Motor neuron (in vitro differentiated cells): ENCODE results near the gene TBC1D9B. TPM values are rescaled to one million over a fixed set of nuclear protein-coding genes. Genes with fewer than 3 reads are reported as not detected.

Experiments
- ATAC-seq, 8 experiments: fragments of 200-7000 bp; cut with Tn5 transposase; replicated peaks in 6 of 8; 2 replicates each; pipeline ENCODE4 v1.8.0; 2021; ENCODE audit warnings: mild to moderate bottlenecking in 8 of 8, moderate library complexity in 8 of 8
- H3K27ac ChIP-seq, 2 donors: fragments of 250-450 bp; sonication (Bioruptor Pico); 2 replicates each; pipeline ENCODE4 v1.9.0; 2021; ENCODE audit warnings: antibody characterized with exemption in 2 of 2, mild to moderate bottlenecking in 2 of 2, moderate library complexity in 1 of 2
- H3K4me1 ChIP-seq, 2 donors: fragments of 250-450 bp; sonication (Bioruptor Pico); replicated peaks in 1 of 2; 2 replicates each; pipeline ENCODE4 v1.6.1; 2021; ENCODE audit warnings: antibody characterized with exemption in 2 of 2, mild to moderate bottlenecking in 2 of 2, moderate library complexity in 1 of 2
- H3K4me3 ChIP-seq, 5 donors: fragments of 250-450 bp; sonication (Bioruptor Pico); 2 replicates each; pipeline ENCODE4 v1.9.0; 2021; ENCODE audit warnings: antibody characterized with exemption in 5 of 5, mild to moderate bottlenecking in 5 of 5, moderate library complexity in 4 of 5
- WGBS, 10 experiments: fragments of 450-650 bp; shearing (Covaris generic); methylation state at CpG; one replicate each; pipeline ENCODE4 v1.0.0; 2022; 5-methylcytosine and 5-hydroxymethylcytosine counted together
- in situ Hi-C, 9 experiments: fragments of 400-800 bp; cut with MboI; loops; one replicate each; pipeline ENCODE4 v1.15.0; 2021; ENCODE audit warnings: low sequenced_read_pairs in 9 of 9, low pct_unique_long_range_greater_than_20kb in 2 of 9; ENCODE audit not compliant: unreplicated experiment in 9 of 9
- total RNA-seq, 8 experiments: library from RNA; unstranded; fragments of 300-600 nt; gene quantifications; 2 replicates each; pipeline versions ENCODE4 v1.2.3 to v1.2.4, GENCODE V29; 2022

The TBC1D9B gene
- total RNA-seq, 8 experiments from 2014 or later = 29.6 to 103 (median 49.0) TPM

GRCh38 chr5:179890751-179891682, 16.7 kb downstream of the TBC1D9B start:
- no peak for ATAC-seq
- Histone ChIP-seq H3K4me3 (no peak overlapping the region), H3K27ac (no peak overlapping the region), H3K4me1 (no peaks in the 10 kb centered on the region)
- 75 to 97% (median 93%) methylated on average over 1 to 9 of the region's 25 CpGs; no CpG with 5 or more reads in 5 of the 10 experiments for WGBS, 10 experiments
- in situ Hi-C loops = no loop called here

DNA sequence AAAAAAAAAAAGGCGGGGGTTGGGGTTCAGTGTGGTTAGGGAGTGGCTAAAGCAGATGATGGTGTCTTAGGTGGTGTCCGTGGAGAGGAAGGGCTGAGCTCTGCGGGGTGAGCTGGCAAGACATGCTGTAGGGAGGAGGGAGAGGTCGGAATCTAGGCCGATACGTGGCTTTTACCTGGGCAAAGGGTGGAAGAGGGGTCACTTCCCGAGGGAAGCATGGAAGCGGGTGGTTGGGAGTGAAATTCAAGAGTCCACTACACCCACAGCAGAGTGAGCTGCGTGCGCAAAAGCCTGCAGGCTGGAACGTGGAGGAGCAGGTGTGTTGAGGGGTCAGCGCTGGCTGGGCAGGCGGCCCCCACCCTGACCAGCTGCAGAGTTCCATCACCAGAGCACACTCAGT, 17.8 kb downstream of the TBC1D9B start:
- H3K4me3 ChIP-seq = no peak overlapping the region
- no peak for ATAC-seq
- H3K27ac ChIP-seq = no peak overlapping the region
- WGBS, 10 experiments = 82 to 100% (median 91%) methylated on average over 2 to 7 of the region's 13 CpGs; no CpG with 5 or more reads in 4 of the 10 experiments
- in situ Hi-C loops = no loop called here
- H3K4me1 ChIP-seq = no peaks in the 10 kb centered on the region

DNA sequence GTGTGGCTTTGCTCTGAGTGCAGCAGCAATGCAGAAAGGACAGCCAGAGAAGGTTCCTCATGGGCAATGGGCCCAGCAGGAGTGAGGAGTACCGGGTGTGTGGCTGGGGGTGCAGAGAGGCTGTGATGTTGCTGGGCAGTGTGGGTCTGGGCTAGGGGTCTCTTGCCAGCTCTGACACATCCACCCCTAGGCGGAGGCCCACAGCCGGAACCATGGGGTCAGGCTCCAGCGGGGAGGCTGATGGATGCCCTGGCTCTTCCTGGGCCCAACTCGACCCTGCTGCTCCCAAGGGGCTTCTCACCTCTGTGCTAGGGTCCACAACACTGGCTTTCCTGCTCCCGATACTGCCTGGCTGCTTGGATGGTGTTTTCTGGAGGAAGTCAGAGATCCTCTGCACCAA, 19.9 kb downstream of the TBC1D9B start:
- Histone ChIP-seq H3K27ac (no peak overlapping the region), H3K4me3 (no peak overlapping the region), H3K4me1 (no peaks in the 10 kb centered on the region)
- ATAC-seq = no peak
- in situ Hi-C loops = no loop called here
- 68 to 100% (median 96%) methylated on average over 1 to 4 of the region's 6 CpGs; no CpG with 5 or more reads in 6 of the 10 experiments for WGBS, 10 experiments

DNA sequence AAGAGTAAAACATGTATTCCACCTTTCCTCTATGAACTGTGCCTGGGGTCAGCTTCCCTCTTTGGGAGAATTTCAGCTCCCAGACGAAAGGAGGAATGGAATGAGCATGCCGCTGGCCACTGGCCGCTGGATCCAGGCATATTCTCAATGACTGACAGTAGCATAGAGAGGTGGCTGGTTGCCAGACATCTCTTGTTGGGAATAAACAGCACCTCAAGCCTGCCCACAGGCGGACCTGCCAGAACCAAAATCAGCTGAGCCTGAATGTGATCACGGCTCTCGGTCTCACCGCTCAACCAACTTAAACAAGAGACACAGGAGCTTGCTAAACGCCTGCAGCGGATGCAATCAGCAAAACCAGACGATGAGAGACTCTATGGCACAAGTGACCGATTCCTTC, 20.6 kb downstream of the TBC1D9B start:
- in situ Hi-C loops = no loop called here
- Histone ChIP-seq H3K4me3 (no peak overlapping the region), H3K27ac (no peak overlapping the region), H3K4me1 (no peaks in the 10 kb centered on the region)
- ATAC-seq = no peak
- 87 to 100% (median 95%) methylated on average over 3 to 10 of the region's 11 CpGs; no CpG with 5 or more reads in 1 of the 10 experiments for WGBS, 10 experiments

DNA sequence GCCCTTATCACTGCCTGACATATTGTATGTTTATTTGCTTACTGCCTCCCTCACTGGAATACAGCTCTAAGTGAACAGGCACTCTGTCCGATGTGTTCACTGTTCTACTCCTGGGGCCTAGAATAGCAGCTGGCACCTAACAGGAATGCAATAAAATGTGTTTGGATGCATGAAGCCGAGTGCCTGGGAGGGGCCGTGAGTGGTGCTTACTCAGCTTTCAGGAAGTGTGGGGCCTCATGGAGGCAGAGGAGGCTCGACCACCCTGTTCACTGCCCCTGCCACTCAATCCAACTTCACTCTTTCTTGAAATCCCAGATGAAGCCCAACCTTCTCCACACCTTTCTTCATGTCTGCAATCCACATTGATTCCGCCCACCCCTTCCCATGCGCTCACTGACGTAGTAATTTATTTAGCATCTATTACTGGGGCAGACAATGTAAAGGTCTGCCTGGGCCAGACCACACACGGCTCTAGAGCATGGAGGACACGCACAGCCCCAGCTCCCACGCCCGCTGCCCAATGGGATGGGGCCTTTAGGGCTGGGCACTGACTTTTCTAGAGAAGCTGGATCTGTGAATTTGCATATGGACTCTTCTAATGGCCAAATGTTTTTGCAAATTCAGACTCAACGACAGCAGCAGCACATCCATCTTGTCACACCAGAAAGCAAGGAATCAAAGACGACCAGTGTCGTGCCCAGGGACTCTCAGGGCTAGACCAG, 21.3 kb downstream of the TBC1D9B start:
- peak in 2 of 8 experiments; percentile 88 to 90 for ATAC-seq
- Histone ChIP-seq H3K4me1 (no peaks in the 10 kb centered on the region), H3K4me3 (no peak overlapping the region), H3K27ac (no peak overlapping the region)
- WGBS, 10 experiments = 0 to 91% (median 72%) methylated on average over 1 to 10 of the region's 14 CpGs; no CpG with 5 or more reads in 1 of the 10 experiments
- in situ Hi-C loops = no loop called here

- WGBS, 10 experiments = 95 to 100% (median 100%) methylated on average over 1 to 4 of the region's 13 CpGs; no CpG with 5 or more reads in 5 of the 10 experiments
- no peak overlapping the region for H3K4me3 ChIP-seq
- no peaks in the 10 kb centered on the region for H3K4me1 ChIP-seq
- H3K27ac ChIP-seq = no peak overlapping the region
- ATAC-seq = no peak
- in situ Hi-C loops = no loop called here
Measured at GRCh38 chr5:179885491-179886090, 22.1 kb downstream of the TBC1D9B start.

- Histone ChIP-seq H3K27ac (no peak overlapping the region), H3K4me1 (no peaks in the 10 kb centered on the region), H3K4me3 (no peak overlapping the region)
- in situ Hi-C loops = no loop called here
- no peak for ATAC-seq
- WGBS, 10 experiments = 94 to 100% (median 98%) methylated on average over 2 to 3 of the region's 3 CpGs
Measured at GRCh38 chr5:179883163-179883562, 24.5 kb downstream of the TBC1D9B start.

DNA sequence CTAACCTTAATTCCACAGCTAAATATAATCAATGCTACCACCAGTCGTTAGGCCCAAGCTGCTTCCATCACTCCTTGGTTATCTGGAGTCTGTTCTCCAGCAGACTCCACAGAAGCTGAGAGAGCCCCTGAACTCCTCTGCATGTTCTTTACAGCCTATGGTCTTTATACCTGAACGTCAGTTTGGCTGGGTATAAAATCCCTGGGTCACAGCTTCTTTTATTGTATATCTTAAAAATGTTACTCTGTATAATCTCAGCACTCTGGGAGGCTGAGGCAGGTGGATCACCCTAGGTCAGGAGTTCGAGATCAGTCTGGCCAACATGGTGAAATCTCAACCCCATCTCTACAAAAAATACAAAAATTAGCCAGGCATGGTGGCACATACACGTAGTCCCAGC, 25.4 kb downstream of the TBC1D9B start:
- Histone ChIP-seq H3K27ac (no peak overlapping the region), H3K4me3 (no peak overlapping the region), H3K4me1 (no peaks in the 10 kb centered on the region)
- ATAC-seq = no peak
- in situ Hi-C loops = no loop called here
- WGBS, 10 experiments = 53 to 100% (median 89%) methylated on average over 1 to 4 of the region's 4 CpGs; no CpG with 5 or more reads in 1 of the 10 experiments

GRCh38 chr5:179880848-179881590, 26.7 kb downstream of the TBC1D9B start:
- H3K27ac ChIP-seq = no peak overlapping the region
- in situ Hi-C loops = no loop called here
- no peak overlapping the region for H3K4me3 ChIP-seq
- no peak for ATAC-seq
- no peaks in the 10 kb centered on the region for H3K4me1 ChIP-seq
- WGBS, 10 experiments = 89 to 100% (median 100%) methylated on average over 1 to 9 of the region's 25 CpGs; no CpG with 5 or more reads in 3 of the 10 experiments

DNA sequence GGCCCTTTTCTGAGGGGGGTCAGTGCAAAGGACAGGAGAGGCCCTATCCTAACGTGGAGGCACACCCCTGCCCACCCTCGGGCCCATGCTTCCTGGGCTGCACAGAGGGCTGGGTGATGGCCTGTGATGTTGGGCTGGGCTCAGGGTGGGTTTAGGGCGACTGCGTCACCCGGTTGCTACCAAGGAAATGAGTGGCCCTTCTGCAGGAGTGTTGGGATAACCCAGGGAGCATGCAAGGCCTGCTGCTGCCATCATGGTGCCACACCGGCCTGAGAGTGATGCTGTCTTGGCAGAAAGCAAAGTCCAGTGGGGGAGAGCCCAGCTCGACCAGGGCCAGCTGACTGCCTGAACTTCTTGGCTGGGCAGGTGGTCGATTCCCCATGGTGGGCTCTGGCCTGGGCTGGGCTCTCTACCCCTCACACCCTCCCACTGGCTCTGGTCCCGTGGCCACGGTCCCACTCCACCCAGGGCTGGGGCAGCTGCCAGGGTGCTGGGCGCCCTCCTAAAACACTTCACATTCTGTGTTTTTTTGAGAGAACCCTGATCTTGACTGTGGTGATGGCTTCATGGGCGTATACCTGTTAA, 27.5 kb downstream of the TBC1D9B start:
- Histone ChIP-seq H3K4me3 (no peak overlapping the region), H3K4me1 (no peaks in the 10 kb centered on the region), H3K27ac (no peak overlapping the region)
- WGBS, 10 experiments = 20 to 100% (median 93%) methylated on average over 1 to 5 of the region's 12 CpGs; no CpG with 5 or more reads in 3 of the 10 experiments
- in situ Hi-C loops = no loop called here
- no peak for ATAC-seq

GRCh38 chr5:179879690-179880010, 28.0 kb downstream of the TBC1D9B start:
- H3K27ac ChIP-seq = no peak overlapping the region
- no peak overlapping the region for H3K4me3 ChIP-seq
- 90 to 100% (median 98%) methylated on average over 1 to 6 of the region's 13 CpGs; no CpG with 5 or more reads in 7 of the 10 experiments for WGBS, 10 experiments
- no peaks in the 10 kb centered on the region for H3K4me1 ChIP-seq
- ATAC-seq = no peak
- in situ Hi-C loops = no loop called here

DNA sequence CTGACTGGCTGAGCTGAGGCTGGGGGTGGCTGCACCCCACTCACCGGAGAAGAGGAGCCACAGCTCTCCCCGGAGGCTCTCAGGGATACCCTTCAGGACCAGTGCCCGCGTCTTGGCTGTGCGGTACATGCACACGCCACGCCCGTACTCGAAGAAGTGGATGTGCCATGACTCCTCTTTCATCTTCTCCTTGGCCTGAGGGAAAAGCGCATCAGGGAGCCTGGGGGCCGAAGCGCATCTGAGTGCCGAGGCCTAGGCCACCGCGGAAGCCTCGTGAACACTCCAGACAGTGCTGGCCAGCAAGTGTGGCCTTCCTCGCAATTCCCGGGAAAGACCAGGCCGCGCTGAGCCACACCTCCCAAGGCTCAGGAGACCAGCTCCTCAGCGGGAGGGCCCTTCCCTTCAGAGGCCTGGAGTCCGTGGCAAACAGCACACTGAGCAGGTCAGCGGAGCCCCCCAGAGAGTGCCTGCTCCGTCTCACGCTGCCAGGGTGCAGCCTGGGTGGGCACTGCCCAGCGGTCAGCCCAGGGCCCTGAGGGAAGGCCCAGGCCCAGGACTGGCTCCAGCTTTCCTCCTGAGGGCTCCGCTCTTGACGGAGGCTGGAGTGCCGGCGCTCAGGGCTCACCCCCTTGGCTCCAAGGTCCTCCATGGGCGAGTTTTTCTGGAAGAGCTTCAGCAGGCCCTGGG, 28.6 kb downstream of the TBC1D9B start:
- in situ Hi-C loops = no loop called here
- ATAC-seq = peak in 1 of 8 experiments; percentile 13
- Histone ChIP-seq H3K4me1 (no peaks in the 10 kb centered on the region), H3K4me3 (no peak overlapping the region), H3K27ac (no peak overlapping the region)
- WGBS, 10 experiments = 80 to 100% (median 88%) methylated on average over 1 to 4 of the region's 31 CpGs; no CpG with 5 or more reads in 6 of the 10 experiments
